Upper lobe of right lung (tissue), 1 donor: ENCODE results near the gene ACSL4. TPM values are rescaled to one million over a fixed set of nuclear protein-coding genes. Genes with fewer than 3 reads are reported as not detected.
"Not testable (repeated sequence)": the region's sequence is repeated elsewhere in the genome, so short reads cannot be mapped to it uniquely, and the experiment has no call there.

Source experiments
- ATAC-seq: fragments of 200-7000 bp; cut with Tn5 transposase; one replicate; pipeline ENCODE4 v1.9.1; 2020; ENCODE audit warnings: mild to moderate bottlenecking, moderate library complexity
- DNase-seq: peaks from one replicate; pipeline ENCODE4 v3.0.0-alpha.2; 2020
- H3K27ac ChIP-seq: fragments of 200-600 bp; one replicate; pipeline ENCODE4 v1.8.0; 2022
- H3K27me3 ChIP-seq: fragments of 200-600 bp; one replicate; pipeline ENCODE4 v1.8.0; 2022; ENCODE audit warnings: mild to moderate bottlenecking
- H3K36me3 ChIP-seq: fragments of 200-600 bp; one replicate; pipeline ENCODE4 v1.8.0; 2022
- H3K4me1 ChIP-seq: fragments of 200-600 bp; one replicate; pipeline ENCODE4 v1.8.0; 2022
- H3K4me3 ChIP-seq: fragments of 200-600 bp; one replicate; pipeline ENCODE4 v1.8.0; 2022; ENCODE audit warnings: mild to moderate bottlenecking
- H3K9me3 ChIP-seq: fragments of 200-600 bp; one replicate; pipeline ENCODE4 v1.8.0; 2022
- intact Hi-C: fragments of 100-400 bp; cut with DNase I; formaldehyde crosslinking; loops from one replicate; pipeline ENCODE4 v1.11.0; 2022
- total RNA-seq: library from RNA; stranded (reverse); fragmentation: NEBNext Ultra II Directional; extraction: Animal tissue kit (Norgen Biotek cat#: 25700); gene quantifications from one replicate; pipeline ENCODE4 v1.2.1, GENCODE V29; 2021
- TF ChIP-seq, protein P1 (sequence below): fragments of 200-600 bp; IDR thresholded peaks from one replicate; pipeline ENCODE4 v1.8.0; 2022; ENCODE audit warnings: antibody characterized with exemption
- donor health status: DM: no; HTN: yes; CAD: no; lungs with severe emphysema.

The ACSL4 gene
- total RNA-seq, 1 donor from 2014 or later: 140 TPM

DNA sequence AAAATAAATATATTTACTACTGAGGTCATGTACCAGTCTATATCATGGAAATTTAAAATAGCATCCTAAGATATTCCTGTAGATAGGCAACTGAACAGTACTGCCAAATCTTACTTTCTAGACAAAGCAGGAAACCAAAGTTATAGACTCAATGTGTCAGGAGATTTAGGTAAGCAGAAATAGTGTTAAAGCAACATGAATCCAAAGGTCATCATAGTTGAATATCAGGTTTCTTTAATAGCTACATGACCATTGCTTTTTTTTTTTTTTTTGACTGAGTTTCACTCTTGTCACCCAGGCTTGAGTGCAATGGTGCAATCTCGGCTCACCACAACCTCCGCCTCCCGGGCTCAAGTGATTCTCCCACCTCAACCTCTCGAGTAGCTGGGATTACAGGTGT, 20.2 kb upstream of the ACSL4 start:
- H3K27me3 ChIP-seq: no peaks in the 10 kb centered on the region
- H3K36me3 ChIP-seq: no peaks in the 10 kb centered on the region
- no peaks in the 10 kb centered on the region for H3K4me1 ChIP-seq
- TF ChIP-seq, protein P1, sequence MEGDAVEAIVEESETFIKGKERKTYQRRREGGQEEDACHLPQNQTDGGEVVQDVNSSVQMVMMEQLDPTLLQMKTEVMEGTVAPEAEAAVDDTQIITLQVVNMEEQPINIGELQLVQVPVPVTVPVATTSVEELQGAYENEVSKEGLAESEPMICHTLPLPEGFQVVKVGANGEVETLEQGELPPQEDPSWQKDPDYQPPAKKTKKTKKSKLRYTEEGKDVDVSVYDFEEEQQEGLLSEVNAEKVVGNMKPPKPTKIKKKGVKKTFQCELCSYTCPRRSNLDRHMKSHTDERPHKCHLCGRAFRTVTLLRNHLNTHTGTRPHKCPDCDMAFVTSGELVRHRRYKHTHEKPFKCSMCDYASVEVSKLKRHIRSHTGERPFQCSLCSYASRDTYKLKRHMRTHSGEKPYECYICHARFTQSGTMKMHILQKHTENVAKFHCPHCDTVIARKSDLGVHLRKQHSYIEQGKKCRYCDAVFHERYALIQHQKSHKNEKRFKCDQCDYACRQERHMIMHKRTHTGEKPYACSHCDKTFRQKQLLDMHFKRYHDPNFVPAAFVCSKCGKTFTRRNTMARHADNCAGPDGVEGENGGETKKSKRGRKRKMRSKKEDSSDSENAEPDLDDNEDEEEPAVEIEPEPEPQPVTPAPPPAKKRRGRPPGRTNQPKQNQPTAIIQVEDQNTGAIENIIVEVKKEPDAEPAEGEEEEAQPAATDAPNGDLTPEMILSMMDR: no peak
- ATAC-seq: no peak
- no peak for DNase-seq
- intact Hi-C loops: no loop called here
- no peak overlapping the region for H3K4me3 ChIP-seq
- no peaks in the 10 kb centered on the region for H3K9me3 ChIP-seq
- no peak overlapping the region for H3K27ac ChIP-seq

DNA sequence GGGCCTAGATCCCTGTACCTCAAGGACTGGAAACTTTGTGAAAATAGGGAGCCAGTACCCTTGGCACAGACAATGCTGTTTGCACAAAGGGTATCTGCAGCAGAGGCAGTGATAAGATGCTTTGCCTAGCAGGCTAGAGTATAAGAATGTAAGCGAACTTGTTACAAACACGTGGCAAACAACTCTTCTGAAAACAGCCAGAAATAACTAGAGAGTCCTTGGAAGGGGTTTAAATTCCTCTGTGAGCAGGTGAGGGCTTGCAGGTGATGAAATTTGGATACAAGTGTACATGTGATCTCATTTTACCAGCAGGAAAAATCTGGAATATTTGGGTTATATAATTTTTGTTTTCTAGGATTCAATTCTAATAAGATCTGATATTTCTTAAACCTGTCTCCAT, 18.6 kb upstream of the ACSL4 start:
- TF ChIP-seq, protein P1: no peak
- intact Hi-C loops: no loop called here
- Histone ChIP-seq H3K4me3 (no peak overlapping the region), H3K4me1 (no peaks in the 10 kb centered on the region), H3K36me3 (no peaks in the 10 kb centered on the region), H3K27ac (no peak overlapping the region), H3K9me3 (no peaks in the 10 kb centered on the region), H3K27me3 (no peaks in the 10 kb centered on the region)
- DNase-seq (no peak), ATAC-seq (peak; percentile 73)

DNA sequence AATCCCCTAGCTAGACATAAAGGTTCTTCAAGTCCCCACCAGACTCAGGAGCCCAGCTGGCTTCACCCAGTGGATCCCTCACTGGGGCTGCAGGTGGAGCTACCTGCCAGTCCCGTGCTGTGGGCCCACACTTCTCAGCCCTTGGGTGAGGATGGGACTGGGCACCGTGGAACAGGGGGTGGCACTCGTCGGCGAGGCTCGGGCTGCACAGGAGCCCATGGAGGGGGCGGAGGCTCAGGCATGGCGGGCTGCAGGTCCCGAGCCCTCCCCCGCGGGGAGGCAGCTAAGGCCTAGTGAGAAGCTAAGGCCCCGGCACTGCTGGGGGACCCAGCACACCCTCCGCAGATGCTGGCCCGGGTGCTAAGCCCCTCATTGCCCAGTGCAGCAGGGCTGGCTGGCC, 16.1 kb upstream of the ACSL4 start:
- TF ChIP-seq, protein P1: no peak
- DNase-seq (no peak), ATAC-seq (no peak)
- no peaks in the 10 kb centered on the region for H3K9me3 ChIP-seq
- H3K4me1 ChIP-seq: no peaks in the 10 kb centered on the region
- H3K36me3 ChIP-seq: no peaks in the 10 kb centered on the region
- no peak overlapping the region for H3K27ac ChIP-seq
- no peak overlapping the region for H3K4me3 ChIP-seq
- intact Hi-C loops: no loop called here
- no peaks in the 10 kb centered on the region for H3K27me3 ChIP-seq

DNA sequence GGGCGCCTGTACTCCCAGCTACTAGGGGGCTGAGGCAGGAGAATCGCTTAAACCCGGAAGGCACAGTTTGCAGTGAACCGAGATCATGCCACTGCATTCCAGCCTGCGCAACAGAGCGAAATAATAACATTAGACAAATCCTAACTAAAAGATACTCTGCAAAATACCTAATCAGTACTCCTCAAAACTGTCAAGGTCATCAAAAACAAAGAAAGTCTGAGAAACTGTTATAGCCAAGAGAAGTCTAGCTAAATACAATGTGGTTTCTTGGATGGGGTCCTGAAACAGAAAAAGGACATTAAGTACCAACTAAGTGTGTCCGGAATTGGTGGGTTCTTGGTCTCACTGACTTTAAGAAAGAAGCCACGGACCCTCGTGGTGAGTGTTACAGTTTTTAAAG, 14.6 kb upstream of the ACSL4 start:
- TF ChIP-seq, protein P1: no peak
- DNase-seq: no peak
- Histone ChIP-seq H3K4me1 (no peaks in the 10 kb centered on the region), H3K27ac (no peak overlapping the region), H3K27me3 (no peaks in the 10 kb centered on the region), H3K9me3 (no peaks in the 10 kb centered on the region), H3K36me3 (no peaks in the 10 kb centered on the region), H3K4me3 (no peak overlapping the region)
- intact Hi-C loops: no loop called here
- ATAC-seq: no peak

DNA sequence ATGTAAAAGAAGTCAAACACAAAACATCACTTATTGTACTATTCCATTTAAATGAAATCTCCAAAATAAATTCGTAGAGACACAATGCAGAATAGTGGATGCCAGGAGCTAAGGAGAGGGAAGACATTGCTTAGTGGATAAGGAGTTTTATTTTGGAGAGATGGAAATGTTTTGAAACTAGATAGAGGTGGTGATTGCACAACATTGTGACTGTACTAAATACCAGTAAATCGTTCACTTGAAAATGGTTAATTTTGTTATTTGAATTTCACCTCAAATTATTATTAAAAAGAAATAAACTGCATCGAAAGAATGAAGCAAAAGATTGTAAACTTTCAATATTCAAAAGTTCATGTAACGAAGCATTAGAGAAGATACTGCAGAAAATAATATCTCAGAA, 9.7 kb upstream of the ACSL4 start:
- intact Hi-C loops: no loop called here
- Histone ChIP-seq H3K4me1 (no peaks in the 10 kb centered on the region), H3K27ac (no peak overlapping the region), H3K4me3 (no peak overlapping the region), H3K36me3 (no peaks in the 10 kb centered on the region), H3K9me3 (no peaks in the 10 kb centered on the region), H3K27me3 (no peaks in the 10 kb centered on the region)
- TF ChIP-seq, protein P1: no peak
- ATAC-seq: no peak
- DNase-seq: no peak

DNA sequence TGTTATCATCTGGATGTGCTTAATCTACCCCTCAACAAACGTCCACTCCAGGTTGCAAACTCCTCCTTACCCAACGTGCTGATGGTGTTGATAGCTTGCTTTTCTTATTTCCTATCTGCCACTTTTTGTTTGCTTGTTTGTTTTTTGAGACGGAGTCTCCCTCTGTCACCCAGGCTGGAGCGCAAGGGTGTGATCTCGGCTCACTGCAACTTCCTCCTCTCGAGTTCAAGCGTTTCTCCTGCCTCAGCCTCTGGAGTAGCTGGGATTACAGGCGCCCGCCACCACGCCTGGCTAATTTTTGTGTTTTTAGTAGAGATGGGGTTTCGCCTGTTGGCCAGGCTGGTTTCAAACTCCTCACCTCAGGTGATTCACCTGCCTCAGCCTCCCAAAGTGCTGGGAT, 7.8 kb upstream of the ACSL4 start:
- H3K4me1 ChIP-seq, H3K4me3 ChIP-seq, H3K27me3 ChIP-seq, intact Hi-C loops, DNase-seq, H3K9me3 ChIP-seq, H3K36me3 ChIP-seq, ATAC-seq: not testable (repeated sequence)
- H3K27ac ChIP-seq: peak overlapping the region; percentile 36
